Sigmoid colon (tissue), 7 donors: ENCODE measurements around the gene ODAD4. TPM values are rescaled to one million over a fixed set of nuclear protein-coding genes. Genes with fewer than 3 reads are reported as not detected.

Source experiments
- DNase-seq: peaks from one replicate; pipeline ENCODE4 v3.0.0-alpha.2; 2019
- H3K27ac ChIP-seq, 4 donors: fragments of 200-600 bp; sonication (generic); one replicate each; pipeline ENCODE4 v1.5.1; 2016 to 2019; ENCODE audit warnings: mild to moderate bottlenecking in 1 of 4
- H3K27me3 ChIP-seq, 3 donors: fragments of 200-600 bp; sonication (generic); one replicate each; pipeline ENCODE4 v1.5.1; 2019; ENCODE audit warnings: mild to moderate bottlenecking in 1 of 3
- H3K36me3 ChIP-seq, 4 donors: fragments of 200-600 bp; sonication (generic); one replicate each; pipeline ENCODE4 v1.5.1; 2016 to 2019
- H3K4me1 ChIP-seq, 4 donors: fragments of 200-600 bp; sonication (generic); one replicate each; pipeline ENCODE4 v1.5.1; 2017 to 2019
- H3K4me3 ChIP-seq, 4 donors: fragments of 200-600 bp; sonication (generic); one replicate each; pipeline ENCODE4 v1.5.1; 2017 to 2019; ENCODE audit warnings: mild to moderate bottlenecking in 2 of 4, moderate library complexity in 1 of 4
- H3K9me3 ChIP-seq, 4 donors: fragments of 200-600 bp in 3 of 4; sonication (generic) in 3 of 4; one replicate each; pipeline versions ENCODE4 v1.5.1 to v1.6.1; 2013 to 2019
- CTCF ChIP-seq, 4 experiments: fragments of 450-650 bp in 3 of 4; fragments of 200-600 bp in 1 of 4; IDR thresholded peaks; one replicate each; pipeline ENCODE4 v1.5.1; 2016 to 2019; ENCODE audit warnings: antibody characterized with exemption in 4 of 4, mild to moderate bottlenecking in 3 of 4, moderate library complexity in 2 of 4
- EP300 ChIP-seq, 4 donors: sonication (generic); formaldehyde crosslinking; IDR thresholded peaks; one replicate each; pipeline ENCODE4 v1.6.1; 2017; ENCODE audit warnings: antibody characterized with exemption in 4 of 4
- POLR2A ChIP-seq, 2 donors: fragments of 450-650 bp; IDR thresholded peaks; one replicate each; pipeline ENCODE4 v1.6.1; 2016; ENCODE audit warnings: antibody characterized with exemption in 2 of 2, mild to moderate bottlenecking in 2 of 2, moderate library complexity in 2 of 2
- POLR2AphosphoS5 ChIP-seq, 4 donors: sonication (generic); formaldehyde crosslinking; IDR thresholded peaks; one replicate each; pipeline ENCODE4 v1.6.1; 2017; ENCODE audit warnings: antibody characterized with exemption in 4 of 4
- WGBS, 2 donors: extraction: QIAGEN DNeasy Blood & Tissue Kit; methylation state at CpG; one replicate each; pipeline ENCODE4 v1.1.7; 2013; 5-methylcytosine and 5-hydroxymethylcytosine counted together
- intact Hi-C: fragments of 100-400 bp; cut with DNase I; formaldehyde crosslinking; loops from one replicate; pipeline ENCODE4 v1.15.1; 2023
- polyA plus RNA-seq, 3 donors: library from polyadenylated mRNA; stranded (reverse); fragments of 200-250 nt; gene quantifications; one replicate each; pipeline ENCODE4 v1.2.3, GENCODE V29; 2013
- total RNA-seq, 4 donors: library from RNA; depleted of rRNA; stranded (reverse); fragments of >200 nt; gene quantifications; one replicate each; pipeline ENCODE4 v1.1.0, GENCODE V29; 2016
- donor health status: healthy with polysubstance abuse.
- donor health status: Bipolar disorder and iron deficiency.
- donor health status: healthy.

Gene ODAD4
- total and polyA plus RNA-seq, 7 donors = 0.41 to 2.2 (median 1.6) TPM; not detected in 2

- intact Hi-C loops = no loop called here
- peaks cover 0 to 17% (median 10%) of the 10 kb centered on the region in 4 donors for H3K4me1 ChIP-seq
- peaks cover 4 to 96% (median 57%) of the 10 kb centered on the region in 4 donors for H3K36me3 ChIP-seq
- peak overlapping the region; percentile 57 to 65 (median 61) for H3K27ac ChIP-seq
- no peak overlapping the region for H3K4me3 ChIP-seq
- peak; percentile 85 for DNase-seq
- 74 to 80% methylated on average over 5 of the region's 5 CpGs for WGBS, 2 donors
- H3K9me3 ChIP-seq = no peaks in the 10 kb centered on the region
- H3K27me3 ChIP-seq = no peaks in the 10 kb centered on the region
- TF ChIP-seq EP300 (IDR thresholded peaks at IDR 0.05) = no peak
- peak in 3 of 4 donors; percentile 3 to 33 (median 13) for TF ChIP-seq POLR2AphosphoS5 (IDR thresholded peaks at IDR 0.05)
- no peak for TF ChIP-seq CTCF (IDR thresholded peaks at IDR 0.05)
- TF ChIP-seq POLR2A (IDR thresholded peaks at IDR 0.05) = no peak
Measured at GRCh38 chr17:41895617-41896016, 34.8 kb upstream of the ODAD4 start.

- Histone ChIP-seq H3K36me3 (peaks cover 7 to 96% (median 59%) of the 10 kb centered on the region in 4 donors), H3K27ac (no peak overlapping the region), H3K4me1 (peaks cover 0 to 17% (median 10%) of the 10 kb centered on the region in 4 donors), H3K4me3 (no peak overlapping the region), H3K9me3 (no peaks in the 10 kb centered on the region), H3K27me3 (no peaks in the 10 kb centered on the region)
- 91 to 94% methylated on average over 6 of the region's 6 CpGs for WGBS, 2 donors
- TF ChIP-seq POLR2AphosphoS5 (IDR thresholded peaks at IDR 0.05) (no peak), CTCF (IDR thresholded peaks at IDR 0.05) (no peak), EP300 (IDR thresholded peaks at IDR 0.05) (no peak), POLR2A (IDR thresholded peaks at IDR 0.05) (no peak)
- no peak for DNase-seq
- intact Hi-C loops = no loop called here
Measured at GRCh38 chr17:41896726-41897125, 33.7 kb upstream of the ODAD4 start.

- TF ChIP-seq EP300 (IDR thresholded peaks at IDR 0.05) (no peak), CTCF (IDR thresholded peaks at IDR 0.05) (no peak), POLR2AphosphoS5 (IDR thresholded peaks at IDR 0.05) (no peak), POLR2A (IDR thresholded peaks at IDR 0.05) (no peak)
- H3K4me1 ChIP-seq = no peaks in the 10 kb centered on the region
- H3K36me3 ChIP-seq = peaks cover 17 to 96% (median 66%) of the 10 kb centered on the region in 4 donors
- no peaks in the 10 kb centered on the region for H3K27me3 ChIP-seq
- H3K27ac ChIP-seq = no peak overlapping the region
- H3K9me3 ChIP-seq = no peaks in the 10 kb centered on the region
- no peak overlapping the region for H3K4me3 ChIP-seq
- no peak for DNase-seq
- intact Hi-C loops = no loop called here
- 82 to 84% methylated on average over 11 of the region's 11 CpGs for WGBS, 2 donors
Measured at GRCh38 chr17:41901646-41902045, 28.8 kb upstream of the ODAD4 start.

GRCh38 chr17:41904242-41904841 lies 26.1 kb upstream of the ODAD4 start:
- intact Hi-C loops = no loop called here
- no peaks in the 10 kb centered on the region for H3K27me3 ChIP-seq
- no peak for TF ChIP-seq EP300 (IDR thresholded peaks at IDR 0.05)
- no peak for TF ChIP-seq CTCF (IDR thresholded peaks at IDR 0.05)
- TF ChIP-seq POLR2AphosphoS5 (IDR thresholded peaks at IDR 0.05) = no peak
- H3K9me3 ChIP-seq = no peaks in the 10 kb centered on the region
- no peak overlapping the region for H3K4me3 ChIP-seq
- WGBS, 2 donors = 93 to 96% methylated on average over 7 of the region's 7 CpGs
- peaks cover 20 to 98% (median 57%) of the 10 kb centered on the region in 4 donors for H3K36me3 ChIP-seq
- H3K4me1 ChIP-seq = no peaks in the 10 kb centered on the region
- H3K27ac ChIP-seq = no peak overlapping the region
- no peak for DNase-seq

GRCh38 chr17:41905172-41905571 lies 25.2 kb upstream of the ODAD4 start:
- intact Hi-C loops = no loop called here
- no peak for TF ChIP-seq POLR2A (IDR thresholded peaks at IDR 0.05)
- WGBS, 2 donors = 92 to 96% methylated on average over 4 of the region's 4 CpGs
- H3K27ac ChIP-seq = no peak overlapping the region
- no peak overlapping the region for H3K4me3 ChIP-seq
- H3K4me1 ChIP-seq = no peaks in the 10 kb centered on the region
- no peaks in the 10 kb centered on the region for H3K27me3 ChIP-seq
- H3K9me3 ChIP-seq = no peaks in the 10 kb centered on the region
- peaks cover 25 to 98% (median 64%) of the 10 kb centered on the region in 4 donors for H3K36me3 ChIP-seq
- DNase-seq = no peak
